ENCODE results near the gene ZNF214.

DNA sequence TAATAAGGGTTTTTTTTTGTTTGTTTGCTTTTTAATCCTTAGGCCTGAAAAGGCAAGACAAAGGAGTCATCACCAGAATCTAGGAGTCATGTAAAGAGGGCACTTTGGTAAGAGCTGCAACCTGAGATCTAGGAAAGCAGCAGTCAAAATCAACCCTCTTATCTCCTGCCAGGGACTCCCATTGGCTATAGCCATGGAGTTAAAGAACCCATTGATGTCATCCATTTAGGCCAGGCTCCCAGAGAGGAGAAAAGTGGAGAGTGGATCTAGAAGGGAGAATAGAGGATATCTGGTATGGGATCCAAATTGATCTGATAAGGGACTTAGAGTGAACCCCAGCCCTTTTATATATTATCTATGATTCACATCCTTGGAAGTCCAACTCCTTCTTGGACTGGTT lies 58.0 kb downstream of the ZNF214 start:
- TF ChIP-seq, protein P1, sequence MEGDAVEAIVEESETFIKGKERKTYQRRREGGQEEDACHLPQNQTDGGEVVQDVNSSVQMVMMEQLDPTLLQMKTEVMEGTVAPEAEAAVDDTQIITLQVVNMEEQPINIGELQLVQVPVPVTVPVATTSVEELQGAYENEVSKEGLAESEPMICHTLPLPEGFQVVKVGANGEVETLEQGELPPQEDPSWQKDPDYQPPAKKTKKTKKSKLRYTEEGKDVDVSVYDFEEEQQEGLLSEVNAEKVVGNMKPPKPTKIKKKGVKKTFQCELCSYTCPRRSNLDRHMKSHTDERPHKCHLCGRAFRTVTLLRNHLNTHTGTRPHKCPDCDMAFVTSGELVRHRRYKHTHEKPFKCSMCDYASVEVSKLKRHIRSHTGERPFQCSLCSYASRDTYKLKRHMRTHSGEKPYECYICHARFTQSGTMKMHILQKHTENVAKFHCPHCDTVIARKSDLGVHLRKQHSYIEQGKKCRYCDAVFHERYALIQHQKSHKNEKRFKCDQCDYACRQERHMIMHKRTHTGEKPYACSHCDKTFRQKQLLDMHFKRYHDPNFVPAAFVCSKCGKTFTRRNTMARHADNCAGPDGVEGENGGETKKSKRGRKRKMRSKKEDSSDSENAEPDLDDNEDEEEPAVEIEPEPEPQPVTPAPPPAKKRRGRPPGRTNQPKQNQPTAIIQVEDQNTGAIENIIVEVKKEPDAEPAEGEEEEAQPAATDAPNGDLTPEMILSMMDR (IDR thresholded peaks at IDR 0.05 in 4 of 5, conservative IDR thresholded peaks at IDR 0.05 in 1 of 5) = no peak
- TF ChIP-seq POLR2A (IDR thresholded peaks at IDR 0.05) = no peak
